IMR-90 (cell line): Measurements from ENCODE around the gene DIP2B. TPM values are rescaled to one million over a fixed set of nuclear protein-coding genes. Genes with fewer than 3 reads are reported as not detected.
A peak's percentile ranks its signal among the peaks of the same experiment; 100 is the strongest.

Source experiments
- ATAC-seq: fragments of 200-7000 bp; cut with Tn5 transposase; 2 replicates; pipeline ENCODE4 v1.9.1; 2020; ENCODE audit warnings: low read depth, mild to moderate bottlenecking, moderate library complexity
- BruUV-seq: library from RNA; stranded (reverse); fragments of 400-500 nt; replicated peaks from 2 replicates; lab custom pipeline; 2021; lab: Mats Ljungman, UMichigan
- CTCF ChIA-PET: fragments of 300-600 bp; formaldehyde crosslinking; extraction: SDS; loops from one replicate; lab custom pipeline; 2021; ENCODE audit warnings: antibody characterized with exemption; lab: Yijun Ruan, JAX
- POLR2A ChIA-PET: fragments of 300-600 bp; sonication (Branson Sonifier 250); formaldehyde crosslinking; loops from one replicate; lab custom pipeline; 2022; ENCODE audit warnings: antibody characterized with exemption; ENCODE audit not compliant: unreplicated experiment; lab: Charles Lee
- DNase-seq: peaks from one replicate; pipeline ENCODE4 v3.0.0; 2013
- H2AFZ ChIP-seq: replicated peaks from 2 replicates; pipeline ENCODE3; 2013; ENCODE audit warnings: low read length, mild to moderate bottlenecking; ENCODE audit not compliant: poor library complexity
- H2AK5ac ChIP-seq: 2 replicates; pipeline ENCODE4 v1.6.1; 2013; ENCODE audit warnings: low read depth, low read length, inconsistent platforms
- H2AK9ac ChIP-seq: replicated peaks from 2 replicates; pipeline ENCODE3; 2013; ENCODE audit warnings: mild to moderate bottlenecking, low read depth, low read length, moderate library complexity; ENCODE audit not compliant: poor library complexity
- H2BK120ac ChIP-seq: 2 replicates; pipeline ENCODE4 v1.6.1; 2013; ENCODE audit warnings: low read depth, low read length, inconsistent platforms
- H2BK15ac ChIP-seq: 3 replicates; pipeline ENCODE4 v1.6.1; 2013; ENCODE audit warnings: low read depth, low read length, inconsistent platforms
- H2BK20ac ChIP-seq: 2 replicates; pipeline ENCODE4 v1.6.1; 2013; ENCODE audit warnings: low read depth, mild to moderate bottlenecking, inconsistent platforms, low read length, moderate library complexity
- H2BK5ac ChIP-seq: 2 replicates; pipeline ENCODE4 v1.6.1; 2013; ENCODE audit warnings: mild to moderate bottlenecking, low read depth, low read length, inconsistent platforms; ENCODE audit not compliant: poor library complexity, severe bottlenecking
- H3K14ac ChIP-seq: replicated peaks from 2 replicates; pipeline ENCODE4 v1.6.1; 2013; ENCODE audit warnings: low read depth, low read length, inconsistent platforms
- H3K18ac ChIP-seq: 2 replicates; pipeline ENCODE4 v1.6.1; 2013; ENCODE audit warnings: low read depth, low read length, control low read depth
- H3K23ac ChIP-seq: 2 replicates; pipeline ENCODE4 v1.6.1; 2013; ENCODE audit warnings: low read depth, low read length, inconsistent platforms
- H3K27ac ChIP-seq: 2 replicates; pipeline ENCODE4 v1.5.1; 2013; ENCODE audit warnings: mild to moderate bottlenecking, control low read depth, low read length; ENCODE audit not compliant: insufficient read depth
- H3K27me3 ChIP-seq: 2 replicates; pipeline ENCODE4 v1.6.1; 2013; ENCODE audit warnings: low read length; ENCODE audit not compliant: control insufficient read depth, insufficient read depth
- H3K36me3 ChIP-seq: 2 replicates; pipeline ENCODE4 v1.6.1; 2013; ENCODE audit warnings: low read length, mixed read lengths; ENCODE audit not compliant: control insufficient read depth, insufficient read depth
- H3K4ac ChIP-seq: 2 replicates; pipeline ENCODE4 v1.6.1; 2013; ENCODE audit warnings: low read depth, low read length, inconsistent platforms
- H3K4me1 ChIP-seq: 2 replicates; pipeline ENCODE4 v1.6.1; 2013; ENCODE audit warnings: low read length, mixed read lengths; ENCODE audit not compliant: control insufficient read depth, insufficient read depth
- H3K4me2 ChIP-seq: 2 replicates; pipeline ENCODE4 v1.6.1; 2013; ENCODE audit warnings: low read depth, mild to moderate bottlenecking, control low read depth, low read length, moderate library complexity
- H3K4me3 ChIP-seq: 2 replicates; pipeline ENCODE4 v1.5.1; 2013; ENCODE audit warnings: low read depth, mild to moderate bottlenecking, control low read depth, low read length, moderate library complexity; ENCODE audit not compliant: insufficient read depth
- H3K56ac ChIP-seq: 2 replicates; pipeline ENCODE4 v1.6.1; 2013; ENCODE audit warnings: low read length, inconsistent platforms; ENCODE audit not compliant: insufficient read depth; ENCODE audit errors: extremely low read depth
- H3K79me1 ChIP-seq, 2 experiments: 2 replicates each; pipeline ENCODE4 v1.6.1; 2013; ENCODE audit warnings: low read length in 2 of 2, inconsistent platforms in 1 of 2, low read depth in 1 of 2
- H3K9ac ChIP-seq: 2 replicates; pipeline ENCODE4 v1.6.1; 2013; ENCODE audit warnings: low read depth, low read length, control low read depth
- H3K9me1 ChIP-seq: 2 replicates; pipeline ENCODE4 v1.6.1; 2013; ENCODE audit warnings: low read length, inconsistent platforms; ENCODE audit not compliant: insufficient read depth
- H3K9me3 ChIP-seq: 2 replicates; pipeline ENCODE4 v1.6.1; 2013; ENCODE audit warnings: low read length; ENCODE audit not compliant: control insufficient read depth, insufficient read depth
- H4K20me1 ChIP-seq: 2 replicates; pipeline ENCODE4 v1.6.1; 2013; ENCODE audit warnings: low read length, inconsistent platforms; ENCODE audit not compliant: insufficient read depth
- H4K5ac ChIP-seq: 2 replicates; pipeline ENCODE4 v1.6.1; 2013; ENCODE audit warnings: mild to moderate bottlenecking, low read depth, low read length, control low read depth
- H4K8ac ChIP-seq, 2 experiments: 2 replicates each; pipeline ENCODE4 v1.6.1; 2013; ENCODE audit warnings: low read depth in 2 of 2, low read length in 2 of 2, control low read depth in 1 of 2, inconsistent platforms in 1 of 2
- H4K91ac ChIP-seq: 2 replicates; pipeline ENCODE4 v1.6.1; 2013; ENCODE audit warnings: low read depth, low read length, inconsistent platforms; ENCODE audit not compliant: insufficient read depth
- CHD1 ChIP-seq: IDR thresholded peaks from 2 replicates; pipeline ENCODE4 v1.6.1; 2012; ENCODE audit warnings: low read depth, low read length, improper control_type of control experiment
- MAFK ChIP-seq: IDR thresholded peaks from 2 replicates; pipeline ENCODE4 v1.6.1; 2012; ENCODE audit warnings: low read depth, low read length, improper control_type of control experiment
- dilution Hi-C: fragments of 300-500 bp; cut with HindIII; formaldehyde crosslinking; loops from one replicate; pipeline ENCODE4 v1.14.3; 2018; ENCODE audit warnings: low sequenced_read_pairs; ENCODE audit not compliant: unreplicated experiment
- in situ Hi-C: fragments of 300-500 bp; cut with MboI; formaldehyde crosslinking; loops from 3 replicates; pipeline ENCODE4 v1.14.3; 2019; ENCODE audit warnings: low sequenced_read_pairs, inconsistent platforms, mixed read lengths
- intact Hi-C: fragments of 100-400 bp; cut with micrococcal nuclease; formaldehyde crosslinking; loops from 2 replicates; pipeline ENCODE4 v1.10.0; 2022
- polyA plus RNA-seq, 3 experiments: library from polyadenylated mRNA; depleted of rRNA; stranded (reverse); fragments of >200 nt; gene quantifications; 2 replicates each; pipeline ENCODE4 v1.2.3, GENCODE V29; 2012; ENCODE audit warnings: low replicate concordance in 1 of 3
- total RNA-seq: library from RNA; depleted of rRNA; stranded (reverse); fragments of >200 nt; gene quantifications from 2 replicates; pipeline ENCODE4 v1.2.3, GENCODE V29; 2012

DIP2B gene
- total and polyA plus RNA-seq, 2 of the 4 experiments (the other 2 are of a cell fraction): 7.7 to 12.9 TPM

DNA sequence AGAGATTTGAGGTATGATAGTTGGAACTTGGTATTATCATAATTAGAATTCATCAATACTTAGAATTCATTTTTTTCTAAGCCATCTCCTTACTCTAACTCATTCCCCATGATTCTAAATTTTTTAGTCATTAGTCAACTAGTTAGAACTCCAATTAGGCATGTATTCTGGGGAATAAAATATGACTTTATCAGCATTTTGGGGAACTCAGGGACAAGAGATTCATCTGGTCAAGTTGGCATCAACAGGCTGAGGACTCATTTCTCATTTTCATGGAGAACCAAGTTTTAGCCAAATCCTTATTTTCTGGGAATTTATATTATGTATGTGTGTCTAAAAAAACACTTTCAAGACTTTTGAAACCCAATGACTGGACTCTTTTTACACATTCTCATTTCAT, 29.2 kb downstream of the DIP2B start:
- no peaks in the 10 kb centered on the region for H3K27me3 ChIP-seq
- H3K56ac ChIP-seq: no peak overlapping the region
- no peak for TF ChIP-seq CHD1
- TF ChIP-seq MAFK: peak; percentile 40; the same call in 1 of the 2 replicates
- 0 out of 2 replicates have a peak overlapping the region, but pooled peaks have one; percentile 24 for H3K14ac ChIP-seq
- H4K91ac ChIP-seq: no peak overlapping the region
- POLR2A ChIA-PET: no interaction called here
- no peak overlapping the region for H2BK15ac ChIP-seq
- CTCF ChIA-PET: interaction anchor here (1.2 kb wide), 1 partner anchor 35 kb away, joined by 3 read pairs; no protein-coding TSS in a partner anchor
- H4K20me1 ChIP-seq: peaks cover 29% of the 10 kb centered on the region; the same call in 1 of the 2 replicates
- H3K9me3 ChIP-seq: no peaks in the 10 kb centered on the region
- H3K4me3 ChIP-seq: no peak overlapping the region
- H3K79me1 ChIP-seq: peaks cover 24 to 82% of the 10 kb centered on the region in 2 experiments
- intact Hi-C loops (no loop called here), in situ Hi-C loops (loop anchor here (10.0 kb wide), 1 partner anchor 61 kb away; no protein-coding TSS in a partner anchor), dilution Hi-C loops (no loop called here)
- H2BK5ac ChIP-seq: no peak overlapping the region
- H3K18ac ChIP-seq: no peak overlapping the region
- H3K36me3 ChIP-seq: no peaks in the 10 kb centered on the region
- H2BK20ac ChIP-seq: no peak overlapping the region
- no peak overlapping the region for H4K5ac ChIP-seq
- no peak overlapping the region for H3K27ac ChIP-seq
- no peak for DNase-seq
- no peak overlapping the region for H3K4me2 ChIP-seq
- H2AK5ac ChIP-seq: no peak overlapping the region
- H2AK9ac ChIP-seq: no peak overlapping the region
- H2AFZ ChIP-seq: no peak overlapping the region
- no TSS peak for BruUV-seq
- H3K23ac ChIP-seq: no peak overlapping the region
- H3K9me1 ChIP-seq: peaks cover 11% of the 10 kb centered on the region
- peaks cover 9% of the 10 kb centered on the region for H3K4me1 ChIP-seq
- H3K4ac ChIP-seq: no peak overlapping the region
- no peak overlapping the region for H3K9ac ChIP-seq
- no peak overlapping the region for H2BK120ac ChIP-seq
- ATAC-seq: no peak
- H4K8ac ChIP-seq: no peak overlapping the region
